GM23248 (cell line): Measurements from ENCODE around the gene FBXW11. TPM values are rescaled to one million over a fixed set of nuclear protein-coding genes. Genes with fewer than 3 reads are reported as not detected.
A peak's percentile ranks its signal among the peaks of the same experiment; 100 is the strongest.
"Not testable (repeated sequence)": the region's sequence is repeated elsewhere in the genome, so short reads cannot be mapped to it uniquely, and the experiment has no call there.

ENCODE experiments used
- DNase-seq: peaks from one replicate; pipeline ENCODE4 v3.0.0-alpha.2; 2015
- H2AFZ ChIP-seq: fragments of 200-600 bp; sonication (generic); 2 replicates; pipeline ENCODE4 v1.6.1; 2016; ENCODE audit warnings: antibody characterized with exemption
- H3F3A ChIP-seq: fragments of 200-600 bp; sonication (generic); 2 replicates; pipeline ENCODE4 v1.6.1; 2016; ENCODE audit warnings: mild to moderate bottlenecking, antibody characterized with exemption, mixed run types; ENCODE audit not compliant: insufficient read depth
- H3K27ac ChIP-seq: fragments of 200-600 bp; sonication (generic); 2 replicates; pipeline ENCODE4 v1.5.1; 2016; ENCODE audit warnings: mild to moderate bottlenecking
- H3K27me3 ChIP-seq: fragments of 200-600 bp; sonication (generic); replicated peaks from 2 replicates; pipeline ENCODE4 v1.6.1; 2016; ENCODE audit warnings: mild to moderate bottlenecking; ENCODE audit not compliant: insufficient read depth
- H3K36me3 ChIP-seq: fragments of 200-600 bp; sonication (generic); 2 replicates; pipeline ENCODE4 v1.6.1; 2016; ENCODE audit warnings: low read depth, mild to moderate bottlenecking
- H3K4me1 ChIP-seq: fragments of 200-600 bp; sonication (generic); 2 replicates; pipeline ENCODE4 v1.6.1; 2016; ENCODE audit warnings: mild to moderate bottlenecking; ENCODE audit not compliant: insufficient read depth
- H3K4me2 ChIP-seq: fragments of 200-600 bp; sonication (generic); one replicate; pipeline ENCODE4 v1.6.1; 2016; ENCODE audit warnings: mild to moderate bottlenecking; ENCODE audit not compliant: unreplicated experiment
- H3K4me3 ChIP-seq: fragments of 200-600 bp; sonication (generic); 2 replicates; pipeline ENCODE4 v1.5.1; 2016; ENCODE audit warnings: mild to moderate bottlenecking
- H3K79me2 ChIP-seq: fragments of 200-600 bp; sonication (generic); 2 replicates; pipeline ENCODE4 v1.6.1; 2016; ENCODE audit warnings: mild to moderate bottlenecking; ENCODE audit not compliant: insufficient read depth
- H3K9ac ChIP-seq: fragments of 200-600 bp; sonication (generic); 2 replicates; pipeline ENCODE4 v1.6.1; 2016; ENCODE audit warnings: mild to moderate bottlenecking
- H3K9me2 ChIP-seq: fragments of 200-600 bp; sonication (generic); 2 replicates; pipeline ENCODE4 v1.6.1; 2016; ENCODE audit warnings: mixed run types, mild to moderate bottlenecking, moderate library complexity; ENCODE audit not compliant: insufficient read depth
- H3K9me3 ChIP-seq: fragments of 200-600 bp; sonication (generic); one replicate; pipeline ENCODE4 v1.6.1; 2017; ENCODE audit warnings: low read depth
- H4K20me1 ChIP-seq: fragments of 200-600 bp; sonication (generic); 2 replicates; pipeline ENCODE4 v1.6.0; 2016; ENCODE audit not compliant: insufficient read depth
- EZH2 ChIP-seq: fragments of 200-600 bp; sonication (generic); IDR thresholded peaks from 2 replicates; pipeline ENCODE4 v1.6.1; 2018; ENCODE audit warnings: antibody characterized with exemption, mild to moderate bottlenecking; ENCODE audit not compliant: insufficient read depth, poor library complexity, severe bottlenecking
- EZH2phosphoT487 ChIP-seq: fragments of 200-600 bp; sonication (generic); IDR thresholded peaks from 2 replicates; pipeline ENCODE4 v1.6.1; 2018; ENCODE audit warnings: antibody characterized with exemption, moderate library complexity, mild to moderate bottlenecking, low read depth; ENCODE audit not compliant: insufficient read depth
- WGBS, 2 experiments: methylation state at CpG; one replicate each; pipeline ENCODE4 v1.1.6; 2015 to 2017; ENCODE audit warnings: low lambda C conversion rate in 2 of 2, low coverage in 1 of 2; ENCODE audit errors: missing lambda C conversion rate in 2 of 2; 5-methylcytosine and 5-hydroxymethylcytosine counted together
- in situ Hi-C: fragments of 300-500 bp; cut with MboI; formaldehyde crosslinking; loops from 2 replicates; pipeline ENCODE4 v1.15.0; 2020
- polyA plus RNA-seq: library from polyadenylated mRNA; unstranded; fragments of >200 nt; fragmentation: Nextera tagmentation; extraction: Ambion mirVana; gene quantifications from 2 replicates; pipeline ENCODE4 v1.2.1, GENCODE V29; 2016
- total RNA-seq: library from RNA; depleted of rRNA; stranded (reverse); fragments of >200 nt; shearing (Covaris generic); gene quantifications from 2 replicates; pipeline ENCODE4 v1.2.3, GENCODE V29; 2014

Gene FBXW11
- total and polyA plus RNA-seq, 2 experiments from 2014 or later: 30.6 to 78.0 TPM

DNA sequence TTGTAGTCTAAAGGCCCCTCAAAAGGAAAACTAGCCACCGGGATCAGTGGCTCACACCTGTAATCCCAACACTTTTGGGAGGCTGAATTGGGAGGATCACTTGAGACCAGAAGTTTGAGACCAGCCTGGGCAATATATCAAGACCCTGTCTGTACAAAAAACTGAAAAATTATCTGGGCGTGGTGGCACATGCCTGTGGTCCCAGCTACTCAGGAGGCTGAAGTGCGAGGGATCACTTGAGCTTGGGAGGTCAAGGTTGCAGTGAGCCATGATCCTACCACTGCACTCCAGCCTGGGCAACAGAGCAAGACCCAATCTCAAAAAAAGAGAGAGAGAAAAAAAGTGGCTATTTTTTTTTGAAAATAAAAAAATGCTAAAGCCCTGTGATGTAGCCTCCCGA, 55.2 kb downstream of the FBXW11 start:
- H4K20me1 ChIP-seq: peaks cover 15% of the 10 kb centered on the region
- no peaks in the 10 kb centered on the region for H3K9me2 ChIP-seq
- no peaks in the 10 kb centered on the region for H3K36me3 ChIP-seq

DNA sequence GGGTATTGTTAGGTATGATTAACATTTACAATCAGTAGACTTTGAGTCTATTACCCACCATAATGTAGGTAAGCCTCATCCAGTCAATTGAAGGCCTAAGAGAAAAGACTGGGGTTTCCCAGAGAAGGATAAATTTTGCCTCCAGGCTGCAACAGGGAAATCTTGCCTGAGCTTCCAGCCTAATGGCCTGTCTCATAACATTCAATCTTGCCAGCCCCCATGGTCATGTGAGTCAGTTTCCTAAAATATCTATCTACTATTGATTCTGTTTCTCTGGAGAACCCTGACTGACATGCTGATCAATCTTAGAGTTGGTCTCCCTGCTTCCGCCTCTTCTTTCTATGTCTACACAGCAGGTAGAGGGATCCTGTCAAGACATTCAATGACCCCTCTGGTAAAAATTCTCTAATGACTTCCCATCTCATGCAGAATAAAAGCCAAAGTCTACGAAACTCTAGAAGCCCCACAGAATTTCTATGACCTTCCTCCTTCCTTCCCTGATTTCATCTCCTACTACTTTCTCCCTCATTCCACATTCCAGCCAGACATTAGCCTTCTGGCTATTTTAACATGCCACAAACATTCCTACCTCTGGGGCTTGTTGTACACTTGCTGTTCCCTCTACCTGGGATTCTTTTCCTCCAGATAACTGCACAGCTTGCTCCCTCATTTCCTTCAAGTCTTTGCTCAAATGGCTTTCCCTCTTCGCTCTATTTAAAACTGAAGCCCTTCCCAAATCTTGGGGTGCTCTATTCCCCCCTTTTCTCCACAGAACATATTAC, 60.2 kb downstream of the FBXW11 start:
- no peak for TF ChIP-seq EZH2
- no peak for TF ChIP-seq EZH2phosphoT487
- Histone ChIP-seq H3K4me2 (no peak overlapping the region), H3K36me3 (no peaks in the 10 kb centered on the region), H3K9me2 (no peaks in the 10 kb centered on the region), H3K4me3 (no peak overlapping the region), H3K27me3 (no peaks in the 10 kb centered on the region), H3K4me1 (peaks cover 8% of the 10 kb centered on the region), H3K9ac (no peak overlapping the region), H3K27ac (no peak overlapping the region), H2AFZ (no peak overlapping the region), H3F3A (no peaks in the 10 kb centered on the region), H3K9me3 (no peaks in the 10 kb centered on the region), H3K79me2 (peaks cover 95% of the 10 kb centered on the region), H4K20me1 (peaks cover 10% of the 10 kb centered on the region)
- no peak for DNase-seq
- in situ Hi-C loops: no loop called here
- WGBS, 2 experiments: 96 to 98% methylated on average over 3 of the region's 3 CpGs

More for the DNA sequence above, 55.2 kb downstream of the FBXW11 start:
- 75% methylated on average over 4 of the region's 4 CpGs for WGBS, 2 experiments
- TF ChIP-seq EZH2phosphoT487 (no peak), EZH2 (no peak)
- H3K9me3 ChIP-seq: no peaks in the 10 kb centered on the region
- no peak for DNase-seq
- peaks cover 36% of the 10 kb centered on the region for H3K4me1 ChIP-seq
- H3K27me3 ChIP-seq: no peaks in the 10 kb centered on the region
- H3K79me2 ChIP-seq: peaks cover 95% of the 10 kb centered on the region
- peaks cover 38% of the 10 kb centered on the region for H3F3A ChIP-seq
- H3K4me3 ChIP-seq: no peak overlapping the region
- no peak overlapping the region for H2AFZ ChIP-seq
- H3K9ac ChIP-seq: no peak overlapping the region
- H3K27ac ChIP-seq: no peak overlapping the region
- in situ Hi-C loops: no loop called here
- no peak overlapping the region for H3K4me2 ChIP-seq

DNA sequence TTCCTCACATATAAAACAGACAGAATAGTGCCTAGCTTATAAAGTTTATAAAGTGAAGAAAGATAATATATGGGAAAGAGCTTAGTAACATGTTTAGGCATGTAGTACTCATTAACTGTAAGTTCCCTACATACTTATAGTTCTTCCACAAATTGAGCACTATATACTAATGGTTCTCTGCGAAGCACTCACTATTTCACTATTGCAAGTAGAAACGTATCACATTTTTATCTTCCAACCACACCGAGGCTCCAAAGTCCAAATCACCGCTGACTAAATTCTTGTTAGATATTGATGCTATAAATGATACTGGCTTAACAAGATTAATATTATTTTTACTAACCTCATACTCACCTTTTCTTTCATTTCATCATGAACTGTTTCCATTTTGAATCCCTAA, 61.0 kb downstream of the FBXW11 start:
- no peak overlapping the region for H3K27ac ChIP-seq
- no peak overlapping the region for H3K9ac ChIP-seq
- TF ChIP-seq EZH2phosphoT487 (no peak), EZH2 (no peak)
- WGBS, 2 experiments: 97% methylated on average over 4 of the region's 4 CpGs
- no peaks in the 10 kb centered on the region for H3K9me3 ChIP-seq
- no peak overlapping the region for H2AFZ ChIP-seq
- in situ Hi-C loops: no loop called here
- DNase-seq: no peak
- H3F3A ChIP-seq: no peaks in the 10 kb centered on the region
- H4K20me1 ChIP-seq: peaks cover 10% of the 10 kb centered on the region
- H3K9me2 ChIP-seq: no peaks in the 10 kb centered on the region
- peaks cover 8% of the 10 kb centered on the region for H3K4me1 ChIP-seq
- H3K4me2 ChIP-seq: no peak overlapping the region
- H3K4me3 ChIP-seq: no peak overlapping the region
- H3K36me3 ChIP-seq: no peaks in the 10 kb centered on the region
- H3K27me3 ChIP-seq: no peaks in the 10 kb centered on the region
- peaks cover 94% of the 10 kb centered on the region for H3K79me2 ChIP-seq

DNA sequence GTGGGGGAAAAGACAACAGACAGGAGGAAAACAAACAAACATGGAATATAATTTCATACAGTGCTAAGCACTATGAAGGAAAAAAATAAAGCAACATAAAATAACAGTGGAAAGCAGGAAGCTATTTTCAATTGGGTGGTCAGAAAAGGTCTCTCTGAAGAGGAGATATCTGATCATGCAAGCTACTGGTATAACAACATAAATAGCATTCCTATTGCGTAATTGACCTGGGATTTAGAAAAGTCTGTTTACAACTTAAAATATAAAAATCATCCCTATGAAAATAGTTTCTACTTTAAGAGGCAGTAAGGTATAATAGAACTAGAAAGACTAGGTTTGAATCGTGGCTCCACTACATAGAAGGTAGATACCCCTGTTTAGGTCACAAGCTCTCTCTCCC, 61.4 kb downstream of the FBXW11 start:
- H3K9me2 ChIP-seq: no peaks in the 10 kb centered on the region
- 94 to 99% methylated on average over 2 of the region's 2 CpGs for WGBS, 2 experiments
- DNase-seq: peak; percentile 33
- H2AFZ ChIP-seq: no peak overlapping the region
- no peak overlapping the region for H3K4me2 ChIP-seq
- in situ Hi-C loops: no loop called here
- H3K36me3 ChIP-seq: no peaks in the 10 kb centered on the region
- H3K9ac ChIP-seq: no peak overlapping the region
- TF ChIP-seq EZH2phosphoT487: no peak
- TF ChIP-seq EZH2: no peak
- no peaks in the 10 kb centered on the region for H3K27me3 ChIP-seq
- peaks cover 8% of the 10 kb centered on the region for H3K4me1 ChIP-seq
- peaks cover 94% of the 10 kb centered on the region for H3K79me2 ChIP-seq
- no peaks in the 10 kb centered on the region for H3F3A ChIP-seq
- no peaks in the 10 kb centered on the region for H3K9me3 ChIP-seq
- no peak overlapping the region for H3K27ac ChIP-seq
- H4K20me1 ChIP-seq: peaks cover 10% of the 10 kb centered on the region
- H3K4me3 ChIP-seq: no peak overlapping the region

DNA sequence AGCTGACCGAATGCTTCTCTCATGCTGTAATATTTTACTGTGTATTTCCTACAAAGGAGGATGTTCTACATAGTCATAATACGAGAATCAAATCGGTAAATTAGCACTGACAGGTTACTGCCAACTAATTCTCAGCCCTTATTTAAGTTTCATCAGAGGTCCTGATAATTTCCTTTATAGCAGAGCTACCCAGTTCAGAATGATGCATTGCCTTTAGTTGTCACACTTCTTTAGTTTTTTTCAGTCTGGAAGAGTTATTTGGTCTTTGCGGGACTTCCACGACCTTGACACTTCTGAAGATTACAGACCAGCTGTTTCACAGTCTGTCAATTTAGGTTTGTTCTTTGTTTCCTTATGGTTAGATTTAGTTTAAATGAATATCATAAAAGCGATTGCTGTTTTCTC, 64.3 kb downstream of the FBXW11 start:
- H3K4me2 ChIP-seq, DNase-seq, H3K9ac ChIP-seq, H3K9me2 ChIP-seq, in situ Hi-C loops, H3K9me3 ChIP-seq, H3K4me1 ChIP-seq, H3K36me3 ChIP-seq, H3F3A ChIP-seq, H3K27me3 ChIP-seq, H3K27ac ChIP-seq, H3K4me3 ChIP-seq, H2AFZ ChIP-seq: not testable (repeated sequence)
- Histone ChIP-seq H3K79me2 (peaks cover 94% of the 10 kb centered on the region), H4K20me1 (peaks cover 11% of the 10 kb centered on the region; the same call in 1 of the 2 replicates)
- 95 to 96% methylated on average over 4 of the region's 6 CpGs for WGBS, 2 experiments

DNA sequence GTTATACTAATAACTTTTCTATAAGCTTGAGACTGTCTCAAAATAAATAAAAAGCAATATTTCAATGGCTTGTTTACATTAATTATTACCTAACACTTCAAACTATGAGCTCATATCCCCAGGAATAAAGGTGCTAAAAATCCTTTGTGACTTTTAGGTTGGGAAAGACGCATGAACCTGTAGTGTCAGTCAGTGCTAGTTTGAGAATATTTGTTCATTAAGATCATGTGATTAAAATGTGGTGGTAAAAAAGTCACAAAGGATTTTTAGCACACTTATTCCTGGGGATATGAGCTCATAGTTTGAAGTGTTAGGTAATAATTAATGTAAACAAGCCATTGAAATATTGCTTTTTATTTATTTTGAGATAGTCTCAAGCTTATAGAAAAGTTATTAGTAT, 64.8 kb downstream of the FBXW11 start:
- WGBS, 2 experiments: 95 to 96% methylated on average over 1 of the region's 1 CpG
- in situ Hi-C loops, DNase-seq, H3K9me2 ChIP-seq, H3K4me3 ChIP-seq, H3K27me3 ChIP-seq, H3K4me2 ChIP-seq, H3K4me1 ChIP-seq, H3K27ac ChIP-seq, H3K9me3 ChIP-seq, H2AFZ ChIP-seq, H3K9ac ChIP-seq, H3K36me3 ChIP-seq, H3F3A ChIP-seq: not testable (repeated sequence)
- peaks cover 11% of the 10 kb centered on the region; the same call in 1 of the 2 replicates for H4K20me1 ChIP-seq
- peaks cover 94% of the 10 kb centered on the region for H3K79me2 ChIP-seq

DNA sequence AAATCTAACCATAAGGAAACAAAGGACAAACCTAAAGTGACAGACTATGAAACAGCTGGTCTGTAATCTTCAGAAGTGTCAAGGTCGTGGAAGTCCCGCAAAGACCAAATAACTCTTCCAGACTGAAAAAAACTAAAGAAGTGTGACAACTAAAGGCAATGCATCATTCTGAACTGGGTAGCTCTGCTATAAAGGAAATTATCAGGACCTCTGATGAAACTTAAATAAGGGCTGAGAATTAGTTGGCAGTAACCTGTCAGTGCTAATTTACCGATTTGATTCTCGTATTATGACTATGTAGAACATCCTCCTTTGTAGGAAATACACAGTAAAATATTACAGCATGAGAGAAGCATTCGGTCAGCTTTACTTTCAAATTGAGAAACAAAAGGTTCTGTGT, 65.2 kb downstream of the FBXW11 start:
- Histone ChIP-seq H3K79me2 (peaks cover 94% of the 10 kb centered on the region), H4K20me1 (peaks cover 11% of the 10 kb centered on the region; the same call in 1 of the 2 replicates)
- H3K9me3 ChIP-seq, H3K27me3 ChIP-seq, H3K36me3 ChIP-seq, DNase-seq, H3K4me1 ChIP-seq, H3K4me3 ChIP-seq, H3K4me2 ChIP-seq, H3K9ac ChIP-seq, H2AFZ ChIP-seq, H3K27ac ChIP-seq, H3K9me2 ChIP-seq, H3F3A ChIP-seq, in situ Hi-C loops: not testable (repeated sequence)
- 83 to 87% methylated on average over 3 of the region's 5 CpGs for WGBS, 2 experiments
